HCT116 (cell line): ENCODE data around the gene PSMD5. TPM values are rescaled to one million over a fixed set of nuclear protein-coding genes. Genes with fewer than 3 reads are reported as not detected.

Source experiments
- ATAC-seq: fragments of 200-7000 bp; cut with Tn5 transposase; 2 replicates; pipeline ENCODE4 v1.9.1; 2020; ENCODE audit warnings: mild to moderate bottlenecking, moderate library complexity
- BruUV-seq: library from RNA; stranded (reverse); fragments of 400-500 nt; replicated peaks from 2 replicates; lab custom pipeline; 2021; lab: Mats Ljungman, UMichigan
- CTCF ChIA-PET: fragments of 300-600 bp; sonication (Branson Sonifier 250); formaldehyde crosslinking; loops from one replicate; lab custom pipeline; 2021; ENCODE audit warnings: antibody characterized with exemption; lab: Charles Lee
- POLR2A ChIA-PET: fragments of 300-600, 350-600 bp; sonication (Branson Sonifier 250); formaldehyde crosslinking; loops from one replicate; lab custom pipeline; 2021; ENCODE audit warnings: antibody characterized with exemption; lab: Charles Lee
- RAD21 ChIA-PET, 2 experiments: fragments of 300-600 bp; sonication (Branson Sonifier 250); formaldehyde crosslinking; loops; one replicate each; lab custom pipeline; 2023; ENCODE audit warnings: low total read pairs in 2 of 2; ENCODE audit not compliant: uncharacterized antibody in 2 of 2, unreplicated experiment in 2 of 2, low non-redundant PET in 1 of 2; lab: Charles Lee
- DNase-seq: peaks from one replicate; pipeline ENCODE4 v3.0.0-alpha.2; 2010; ENCODE audit warnings: low read depth, low spot score
- H2AFZ ChIP-seq: fragments of 200-600 bp; shearing (Covaris generic), sonication (generic); 2 replicates; pipeline ENCODE4 v1.6.1; 2017; ENCODE audit warnings: low read depth, mixed run types, mixed read lengths, antibody characterized with exemption, low read length; ENCODE audit not compliant: poor library complexity, severe bottlenecking
- H3K27ac ChIP-seq: 2 replicates; pipeline ENCODE4 v1.5.1; 2012; ENCODE audit warnings: low read depth, low read length
- H3K27me3 ChIP-seq: fragments of 200-600 bp; sonication (generic); 2 replicates; pipeline ENCODE4 v1.6.1; 2016; ENCODE audit warnings: mixed run types, low read length, mixed read lengths; ENCODE audit not compliant: insufficient read depth
- H3K36me3 ChIP-seq, 2 experiments: fragments of 200-500 bp in 1 of 2; fragments of 200-600 bp in 1 of 2; sonication (Bioruptor generic) in 1 of 2; sonication (generic) in 1 of 2; 2 replicates each; pipeline versions ENCODE4 v1.5.1 to v1.6.1; 2014 to 2016; ENCODE audit warnings: low read length in 2 of 2, inconsistent platforms in 1 of 2, mixed read lengths in 1 of 2, mixed run types in 1 of 2; ENCODE audit not compliant: insufficient read depth in 2 of 2, control insufficient read depth in 1 of 2
- H3K4me1 ChIP-seq, 2 experiments: fragments of 200-600 bp in 1 of 2; sonication (generic) in 1 of 2; 2 replicates each; pipeline versions ENCODE4 v1.5.1 to v1.6.1; 2012 to 2017; ENCODE audit warnings: low read length in 2 of 2, inconsistent platforms in 1 of 2, mild to moderate bottlenecking in 1 of 2, mixed read lengths in 1 of 2, mixed run types in 1 of 2, moderate library complexity in 1 of 2; ENCODE audit not compliant: insufficient read depth in 2 of 2, control insufficient read depth in 1 of 2
- H3K4me2 ChIP-seq: fragments of 200-600 bp; sonication (generic); 2 replicates; pipeline ENCODE4 v1.6.1; 2017; ENCODE audit warnings: mixed run types, low read length, mixed read lengths
- H3K4me3 ChIP-seq, 2 experiments: fragments of 200-600 bp in 1 of 2; sonication (generic) in 1 of 2; replicated peaks in 1 of 2; 2 replicates each; pipeline ENCODE4 v1.5.1; 2011 to 2016; ENCODE audit warnings: low read length in 2 of 2, control low read depth in 1 of 2, low read depth in 1 of 2, mild to moderate bottlenecking in 1 of 2, mixed read lengths in 1 of 2, mixed run types in 1 of 2
- H3K79me2 ChIP-seq: fragments of 200-600 bp; sonication (generic); 2 replicates; pipeline ENCODE4 v1.6.1; 2017; ENCODE audit warnings: mild to moderate bottlenecking, mixed run types, low read length, moderate library complexity, mixed read lengths; ENCODE audit not compliant: insufficient read depth
- H3K9ac ChIP-seq: fragments of 200-600 bp; sonication (generic); 2 replicates; pipeline ENCODE4 v1.6.1; 2016; ENCODE audit warnings: low read length, mixed read lengths
- H3K9me2 ChIP-seq: fragments of 200-600 bp; sonication (generic), shearing (Covaris generic); 2 replicates; pipeline ENCODE4 v1.6.1; 2017; ENCODE audit warnings: mixed run types, mild to moderate bottlenecking, moderate library complexity; ENCODE audit not compliant: insufficient read depth
- H3K9me3 ChIP-seq, 2 experiments: fragments of 200-500 bp in 1 of 2; fragments of 200-600 bp in 1 of 2; sonication (Bioruptor generic) in 1 of 2; sonication (generic) in 1 of 2; 2 replicates each; pipeline ENCODE4 v1.6.1; 2014 to 2017; ENCODE audit warnings: low read length in 2 of 2, mixed read lengths in 2 of 2, inconsistent platforms in 1 of 2, low read depth in 1 of 2, mild to moderate bottlenecking in 1 of 2, mixed run types in 1 of 2, moderate library complexity in 1 of 2; ENCODE audit not compliant: control insufficient read depth in 1 of 2, insufficient read depth in 1 of 2
- H4K20me1 ChIP-seq: fragments of 200-600 bp; sonication (generic), shearing (Covaris generic); 2 replicates; pipeline ENCODE4 v1.6.1; 2017; ENCODE audit warnings: mixed run types, mild to moderate bottlenecking, moderate library complexity; ENCODE audit not compliant: insufficient read depth
- CEBPB ChIP-seq: IDR thresholded peaks from 2 replicates; pipeline ENCODE4 v1.6.1; 2012; ENCODE audit warnings: low read depth
- CTCF ChIP-seq, 3 experiments: fragments of 200-600 bp in 1 of 3; sonication (generic) in 1 of 3; IDR thresholded peaks in 2 of 3; conservative IDR thresholded peaks in 1 of 3; 2 replicates each; pipeline ENCODE4 v1.5.1; 2012 to 2017; ENCODE audit warnings: low read depth in 2 of 3, low read length in 2 of 3, antibody characterized with exemption in 1 of 3, borderline replicate concordance in 1 of 3, control low read depth in 1 of 3, mild to moderate bottlenecking in 1 of 3, mixed read lengths in 1 of 3, mixed run types in 1 of 3, moderate library complexity in 1 of 3; ENCODE audit not compliant: insufficient read depth in 1 of 3
- EGR1 ChIP-seq: IDR thresholded peaks from 2 replicates; pipeline ENCODE4 v1.6.1; 2012; ENCODE audit warnings: low read depth
- ELF1 ChIP-seq: IDR thresholded peaks from 2 replicates; pipeline ENCODE4 v1.6.1; 2012; ENCODE audit warnings: low read depth, borderline replicate concordance
- EZH2 ChIP-seq: fragments of 200-600 bp; sonication (generic); IDR thresholded peaks from 2 replicates; pipeline ENCODE4 v1.6.1; 2017; ENCODE audit warnings: antibody characterized with exemption, mixed run types
- JUND ChIP-seq: IDR thresholded peaks from 2 replicates; pipeline ENCODE4 v1.6.1; 2012
- MAX ChIP-seq: IDR thresholded peaks from 2 replicates; pipeline ENCODE4 v1.6.1; 2012
- POLR2A ChIP-seq: IDR thresholded peaks from 2 replicates; pipeline ENCODE4 v1.7.0; 2011; ENCODE audit warnings: borderline replicate concordance; ENCODE audit not compliant: insufficient read depth, insufficient read length; ENCODE audit errors: extremely low read depth
- POLR2AphosphoS5 ChIP-seq: IDR thresholded peaks from 2 replicates; pipeline ENCODE4 v1.6.1; 2011; ENCODE audit warnings: mild to moderate bottlenecking, low read depth, low read length, moderate library complexity
- RAD21 ChIP-seq: IDR thresholded peaks from 2 replicates; pipeline ENCODE4 v1.6.1; 2012; ENCODE audit warnings: low read depth, mild to moderate bottlenecking
- SP1 ChIP-seq: IDR thresholded peaks from 2 replicates; pipeline ENCODE4 v1.6.1; 2012; ENCODE audit warnings: low read depth
- TCF7L2 ChIP-seq: IDR thresholded peaks from 2 replicates; pipeline ENCODE4 v1.7.0; 2011; ENCODE audit warnings: borderline replicate concordance, inconsistent platforms; ENCODE audit not compliant: insufficient read depth, insufficient read length; ENCODE audit errors: extremely low read depth
- ZBTB33 ChIP-seq: IDR thresholded peaks from 2 replicates; pipeline ENCODE4 v1.6.1; 2011; ENCODE audit warnings: mild to moderate bottlenecking, low read length, moderate library complexity; ENCODE audit not compliant: insufficient replicate concordance; ENCODE audit errors: extremely low read depth
- ZNF274 ChIP-seq: fragments of 200-500 bp; sonication (Bioruptor generic); IDR thresholded peaks from 2 replicates; pipeline ENCODE4 v1.6.1; 2014; ENCODE audit warnings: mild to moderate bottlenecking, low read depth, low read length, inconsistent platforms
- intact Hi-C: fragments of 100-400 bp; cut with micrococcal nuclease; formaldehyde crosslinking; loops from 2 replicates; pipeline ENCODE4 v1.10.0; 2022
- total RNA-seq: library from RNA; stranded (reverse); gene quantifications from one replicate; pipeline ENCODE4 v1.2.1, GENCODE V29; 2021; ENCODE audit not compliant: unreplicated experiment

Gene PSMD5
- total RNA-seq, 1 experiment from 2014 or later, result 64.3 TPM

GRCh38 chr9:120860083-120860482 is 17.4 kb upstream of the PSMD5 start:
- TF ChIP-seq JUND, result no peak
- TF ChIP-seq CTCF (IDR thresholded peaks at IDR 0.05 in 2 of 3, conservative IDR thresholded peaks at IDR 0.05 in 1 of 3; ENCODE audit: borderline replicate concordance in 1 of 3, insufficient read depth in 1 of 3, low read depth in 2 of 3, low read length in 2 of 3), result no peak
- no peak for TF ChIP-seq EGR1
- TF ChIP-seq RAD21, result no peak
- TF ChIP-seq POLR2A, result no peak
- no peak for TF ChIP-seq ZNF274
- Histone ChIP-seq H3K79me2 (no peaks in the 10 kb centered on the region), H3K4me1 (no peaks in the 10 kb centered on the region), H3K36me3 (peaks cover 3 to 28% of the 10 kb centered on the region in 2 experiments), H3K4me2 (no peak overlapping the region), H2AFZ (no peak overlapping the region), H3K9ac (no peak overlapping the region), H3K27me3 (no peaks in the 10 kb centered on the region), H3K4me3 (no peak overlapping the region), H3K9me3 (no peaks in the 10 kb centered on the region), H4K20me1 (no peaks in the 10 kb centered on the region), H3K27ac (no peak overlapping the region), H3K9me2 (no peaks in the 10 kb centered on the region)
- intact Hi-C loops, result no loop called here
- POLR2A ChIA-PET, result no interaction called here
- ATAC-seq, result no peak
- CTCF ChIA-PET, result no interaction called here
- RAD21 ChIA-PET, result no interaction called here
- BruUV-seq, result no TSS peak
- DNase-seq, result no peak

GRCh38 chr9:120859361-120859760 is 16.6 kb upstream of the PSMD5 start:
- no TSS peak for BruUV-seq
- H4K20me1 ChIP-seq, result no peaks in the 10 kb centered on the region
- no peaks in the 10 kb centered on the region for H3K27me3 ChIP-seq
- no peak overlapping the region for H3K9ac ChIP-seq
- H3K79me2 ChIP-seq, result no peaks in the 10 kb centered on the region
- TF ChIP-seq MAX, result no peak
- TF ChIP-seq SP1, result no peak
- TF ChIP-seq TCF7L2, result no peak
- no peak for TF ChIP-seq POLR2AphosphoS5
- no peak for TF ChIP-seq CEBPB
- no peak for TF ChIP-seq ZBTB33
- TF ChIP-seq EZH2, result no peak
- no peak for TF ChIP-seq POLR2A
- TF ChIP-seq ELF1, result no peak
- intact Hi-C loops, result no loop called here
- H3K27ac ChIP-seq, result no peak overlapping the region
- no peak overlapping the region for H2AFZ ChIP-seq
- no peaks in the 10 kb centered on the region for H3K4me1 ChIP-seq
- H3K36me3 ChIP-seq, result peaks cover 3 to 28% of the 10 kb centered on the region in 2 experiments
- no peak for DNase-seq
- POLR2A ChIA-PET, result no interaction called here
- no peak overlapping the region for H3K4me3 ChIP-seq
- no peak overlapping the region for H3K4me2 ChIP-seq
- H3K9me3 ChIP-seq, result no peaks in the 10 kb centered on the region
- H3K9me2 ChIP-seq, result no peaks in the 10 kb centered on the region
- CTCF ChIA-PET, result no interaction called here
- RAD21 ChIA-PET, result no interaction called here
- no peak for ATAC-seq
